ENCODE results near the gene CMTR1. TPM values are rescaled to one million over a fixed set of nuclear protein-coding genes. Genes with fewer than 3 reads are reported as not detected.

CMTR1 gene
- total RNA-seq, 6 experiments from 2014 or later: 15.6 to 22.3 (median 16.5) TPM

- H3K4me3 ChIP-seq: no peak overlapping the region
- H3K9me3 ChIP-seq: no peaks in the 10 kb centered on the region
- no peak for ATAC-seq
- no peaks in the 10 kb centered on the region for H3K27me3 ChIP-seq
- H3K36me3 ChIP-seq: no peaks in the 10 kb centered on the region
- 45% methylated on average over 2 of the region's 2 CpGs for WGBS (ENCODE audit: insufficient coverage, low coverage, low lambda C conversion rate, missing lambda C conversion rate)
- H3K27ac ChIP-seq: no peak overlapping the region
- no peak for TF ChIP-seq CTCF (IDR thresholded peaks at IDR 0.05)
- no peak for TF ChIP-seq POLR2A (IDR thresholded peaks at IDR 0.05)
- intact Hi-C loops (cut with DNase I): no loop called here
- DNase-seq: no peak
- H3K4me1 ChIP-seq: no peaks in the 10 kb centered on the region
Measured at GRCh38 chr6:37417393-37417792, 15.6 kb upstream of the CMTR1 start.

GRCh38 chr6:37418722-37419121 lies 14.3 kb upstream of the CMTR1 start:
- no peaks in the 10 kb centered on the region for H3K36me3 ChIP-seq
- no peak overlapping the region for H3K27ac ChIP-seq
- DNase-seq (no peak), ATAC-seq (no peak)
- no peaks in the 10 kb centered on the region for H3K4me1 ChIP-seq
- WGBS (ENCODE audit: insufficient coverage, low coverage, low lambda C conversion rate, missing lambda C conversion rate): 46% methylated on average over 5 of the region's 5 CpGs
- no peaks in the 10 kb centered on the region for H3K9me3 ChIP-seq
- H3K4me3 ChIP-seq: no peak overlapping the region
- intact Hi-C loops (cut with DNase I): no loop called here
- TF ChIP-seq POLR2A (IDR thresholded peaks at IDR 0.05) (no peak), CTCF (IDR thresholded peaks at IDR 0.05) (no peak)
- no peaks in the 10 kb centered on the region for H3K27me3 ChIP-seq

- Histone ChIP-seq H3K4me3 (no peak overlapping the region), H3K4me1 (no peaks in the 10 kb centered on the region), H3K36me3 (peaks cover 0 to 4% (median 0%) of the 10 kb centered on the region in 4 donors), H3K27ac (no peak overlapping the region), H3K9me3 (no peaks in the 10 kb centered on the region), H3K27me3 (no peaks in the 10 kb centered on the region)
- intact Hi-C loops (cut with DNase I): no loop called here
- no peak for ATAC-seq
- 67% methylated on average over 4 of the region's 4 CpGs for WGBS (ENCODE audit: insufficient coverage, low coverage, low lambda C conversion rate, missing lambda C conversion rate)
- TF ChIP-seq POLR2A (IDR thresholded peaks at IDR 0.05): no peak
- no peak for TF ChIP-seq CTCF (IDR thresholded peaks at IDR 0.05)
- no peak for DNase-seq
Measured at GRCh38 chr6:37426058-37426944, 6.7 kb upstream of the CMTR1 start.

GRCh38 chr6:37426945-37427510 lies 6.0 kb upstream of the CMTR1 start:
- H3K4me3 ChIP-seq: no peak overlapping the region
- no peaks in the 10 kb centered on the region for H3K4me1 ChIP-seq
- no peaks in the 10 kb centered on the region for H3K9me3 ChIP-seq
- H3K27ac ChIP-seq: no peak overlapping the region
- ATAC-seq (no peak), DNase-seq (no peak)
- no peaks in the 10 kb centered on the region for H3K27me3 ChIP-seq
- H3K36me3 ChIP-seq: peaks cover 0 to 4% (median 0%) of the 10 kb centered on the region in 4 donors
- TF ChIP-seq POLR2A (IDR thresholded peaks at IDR 0.05) (no peak), CTCF (IDR thresholded peaks at IDR 0.05) (no peak)
- intact Hi-C loops (cut with DNase I): no loop called here
- 75% methylated on average over 5 of the region's 6 CpGs for WGBS (ENCODE audit: insufficient coverage, low coverage, low lambda C conversion rate, missing lambda C conversion rate)
